NCI-H226 (cell line): ENCODE data around the gene RAD51B.

Experiments
- DNase-seq: peaks from one replicate; pipeline ENCODE4 v3.0.0-alpha.2; 2015

RAD51B gene

DNA sequence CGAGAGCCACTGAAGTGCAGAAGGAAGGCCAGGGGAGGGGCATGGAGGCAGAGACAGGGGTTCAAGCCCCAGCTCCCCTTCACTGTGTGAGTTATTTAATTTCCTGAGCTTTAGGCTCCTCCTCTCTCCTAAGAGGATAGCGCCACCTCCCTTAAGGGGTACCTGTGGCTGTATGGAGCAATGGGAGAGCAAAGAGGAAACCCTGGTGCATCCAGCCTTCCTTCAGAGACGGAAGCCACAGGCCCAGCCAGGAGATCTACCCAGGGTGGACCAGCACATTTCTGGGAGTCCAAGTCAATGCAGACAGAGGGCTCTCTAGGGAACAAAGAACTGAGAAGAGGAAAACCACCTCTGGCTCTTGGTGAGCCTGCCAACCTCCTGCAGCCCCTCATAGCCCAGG is 883.0 kb downstream of the RAD51B start:
- no peak for DNase-seq

DNA sequence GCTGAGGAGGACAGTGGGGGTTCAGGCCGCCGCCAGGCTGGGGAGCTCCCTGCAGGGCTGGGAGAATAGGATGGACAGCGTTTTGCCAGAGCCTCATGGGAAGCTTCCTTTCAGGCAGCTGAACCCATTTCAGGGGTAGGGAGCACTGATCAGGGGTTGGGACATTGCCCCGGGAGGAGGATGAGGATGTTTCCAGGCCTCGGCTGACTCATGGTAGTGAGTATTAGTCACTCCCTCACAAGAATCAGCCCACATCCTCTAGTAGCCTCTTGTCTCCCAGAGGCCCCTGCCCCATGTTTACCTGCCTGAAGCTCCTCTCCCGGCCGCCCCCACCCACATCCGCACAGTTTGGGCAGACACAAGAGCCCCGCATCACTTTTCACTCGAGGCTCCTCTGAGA is 883.5 kb downstream of the RAD51B start:
- peak; percentile 72 for DNase-seq

DNA sequence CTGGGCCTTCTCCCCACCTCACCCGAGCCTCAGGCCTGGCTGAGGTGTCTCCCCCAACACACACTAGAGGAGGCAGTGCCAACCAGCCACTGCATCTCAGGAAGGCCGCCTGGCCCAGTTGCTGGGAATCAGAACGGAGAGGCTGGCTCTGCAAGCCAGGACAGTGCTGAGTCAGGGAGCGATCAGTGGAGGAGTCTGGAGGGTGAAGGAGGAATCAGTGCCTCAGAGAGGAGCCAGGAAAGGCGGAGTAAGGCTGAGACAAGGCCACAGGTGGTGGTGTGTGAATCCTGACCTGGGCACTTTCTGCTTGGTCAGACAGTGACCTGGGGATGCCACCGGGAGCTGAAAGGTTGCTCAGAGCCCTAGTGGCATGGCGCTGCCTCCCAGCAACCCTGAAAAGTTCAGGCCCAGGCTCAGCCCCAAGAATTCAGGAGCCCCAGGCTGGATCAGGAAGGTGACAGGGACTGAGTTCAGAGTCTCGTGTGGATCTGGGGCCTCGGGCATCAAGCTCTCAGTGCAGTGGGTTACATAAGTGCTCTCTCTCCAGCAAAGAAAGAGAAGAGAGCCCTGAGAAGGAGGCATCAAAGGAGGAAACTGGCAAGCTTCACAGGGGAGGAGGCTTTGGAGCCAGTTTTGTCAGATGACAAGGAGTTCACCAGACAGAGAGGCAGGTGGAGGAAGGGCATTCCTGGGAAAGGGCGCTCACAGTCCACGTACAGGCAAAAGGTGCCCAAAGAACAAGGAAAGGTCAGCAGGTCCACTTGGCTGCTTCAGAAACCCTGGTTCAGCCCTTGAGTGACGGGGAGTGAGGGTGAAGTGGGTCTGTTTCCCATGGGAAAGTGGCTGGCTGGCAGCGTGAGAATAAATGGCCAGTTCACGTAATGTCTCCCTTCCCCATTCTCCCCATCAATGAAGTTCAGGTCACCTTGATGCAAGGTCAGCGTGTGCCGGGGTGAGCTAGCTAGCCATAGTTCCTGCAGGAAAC is 885.4 kb downstream of the RAD51B start:
- peak; percentile 78 for DNase-seq

DNA sequence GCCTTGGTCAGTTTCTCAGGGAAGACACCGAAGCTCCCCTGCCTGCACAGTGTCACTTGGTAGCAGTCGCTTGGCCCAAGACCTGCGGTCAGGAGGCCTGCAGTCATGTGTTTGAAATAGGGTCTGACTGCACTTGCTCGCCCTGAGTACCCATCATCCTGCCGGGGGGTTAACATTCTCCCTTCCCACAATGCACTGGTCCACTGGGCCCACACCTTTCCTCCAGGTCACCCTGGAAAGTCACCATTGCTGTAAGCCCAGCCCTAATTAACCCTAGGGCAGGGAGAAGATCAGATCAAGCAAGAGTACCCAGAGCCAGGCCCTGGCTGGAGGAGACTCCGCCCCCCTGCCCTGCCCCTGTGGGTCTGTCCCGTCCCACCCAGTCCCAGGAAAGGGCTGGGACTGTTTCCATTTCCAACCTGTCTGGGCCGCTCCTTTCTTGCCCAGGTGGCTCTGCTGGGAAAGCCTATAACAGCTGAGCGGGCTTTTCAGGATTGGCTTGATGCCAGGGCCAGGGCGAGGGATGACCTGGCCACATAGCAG is 886.2 kb downstream of the RAD51B start:
- DNase-seq, result no peak

DNA sequence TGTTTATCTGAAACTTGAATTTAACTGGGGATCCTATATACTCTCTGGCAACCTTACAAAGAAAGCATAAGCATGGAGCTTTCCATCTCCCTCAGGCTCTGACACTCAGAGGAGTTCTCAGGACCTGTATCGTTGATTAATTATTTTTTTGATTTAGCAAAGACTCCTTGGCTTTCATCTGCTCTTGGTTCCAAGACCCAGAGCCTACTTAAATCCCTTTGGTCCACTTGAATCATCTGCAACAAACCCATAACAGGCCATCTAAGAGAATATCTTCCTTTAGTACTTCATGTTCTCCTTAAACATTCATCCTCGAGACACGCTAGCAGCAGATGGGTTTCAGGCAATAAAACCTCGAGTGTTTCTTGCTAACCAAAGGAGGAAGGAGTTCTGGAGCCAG is 887.9 kb downstream of the RAD51B start:
- no peak for DNase-seq

DNA sequence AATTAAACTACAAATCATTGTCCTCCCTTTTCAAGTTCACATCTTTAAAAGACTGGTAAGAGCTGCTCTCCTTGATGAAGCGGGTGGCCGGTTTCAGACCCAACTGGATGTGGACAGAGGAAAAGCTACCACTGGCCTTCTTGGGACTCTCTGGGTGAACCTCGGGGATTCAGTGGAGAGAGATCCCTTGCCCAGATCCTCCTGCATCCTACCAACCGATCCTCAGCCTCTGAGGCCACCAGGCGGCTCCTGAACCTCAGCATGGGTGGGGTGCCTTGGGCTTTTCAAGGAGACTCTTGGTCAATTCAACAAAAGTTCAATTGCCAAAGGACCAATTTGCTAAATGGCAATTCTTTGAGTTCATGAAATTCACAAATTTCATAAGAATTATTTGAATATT is 888.8 kb downstream of the RAD51B start:
- DNase-seq, result no peak

DNA sequence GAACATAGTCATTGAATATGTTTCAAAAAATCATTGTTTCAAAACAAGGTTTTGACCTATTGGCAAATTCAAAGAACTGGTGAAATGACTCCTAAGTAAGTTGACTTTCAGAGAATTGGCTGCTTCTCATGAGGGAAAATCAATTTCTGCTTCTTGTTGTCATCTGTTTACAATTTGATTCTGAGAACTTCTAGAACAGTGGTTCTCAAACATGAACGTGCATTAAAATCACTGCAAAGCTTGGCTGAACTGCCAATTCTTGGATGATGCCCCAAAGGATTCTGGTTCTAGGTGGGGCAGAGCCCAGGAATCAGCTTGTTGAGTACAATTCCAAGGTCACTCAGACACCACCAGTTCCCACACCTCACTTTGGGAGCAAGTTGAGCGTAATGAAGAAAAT is 889.4 kb downstream of the RAD51B start:
- no peak for DNase-seq

DNA sequence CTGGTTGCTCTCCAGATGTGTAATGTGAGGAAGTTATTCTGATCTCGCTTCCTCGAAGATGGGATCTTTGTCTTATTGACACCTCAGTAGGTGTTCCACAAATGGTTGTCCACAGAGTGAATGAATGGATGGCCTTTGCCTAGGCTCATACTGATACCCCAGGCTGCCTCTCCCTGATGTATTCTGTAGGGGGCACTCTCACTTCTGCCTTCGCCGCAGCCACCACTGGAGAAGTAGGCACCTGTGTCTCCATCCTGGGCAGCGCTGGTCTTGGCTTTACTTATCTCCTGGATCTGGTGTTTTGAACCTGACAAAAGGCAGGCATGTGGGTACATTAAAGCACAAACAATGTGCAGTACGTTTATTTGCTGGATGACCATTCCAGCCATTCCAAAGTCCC is 891.2 kb downstream of the RAD51B start:
- DNase-seq, result no peak

DNA sequence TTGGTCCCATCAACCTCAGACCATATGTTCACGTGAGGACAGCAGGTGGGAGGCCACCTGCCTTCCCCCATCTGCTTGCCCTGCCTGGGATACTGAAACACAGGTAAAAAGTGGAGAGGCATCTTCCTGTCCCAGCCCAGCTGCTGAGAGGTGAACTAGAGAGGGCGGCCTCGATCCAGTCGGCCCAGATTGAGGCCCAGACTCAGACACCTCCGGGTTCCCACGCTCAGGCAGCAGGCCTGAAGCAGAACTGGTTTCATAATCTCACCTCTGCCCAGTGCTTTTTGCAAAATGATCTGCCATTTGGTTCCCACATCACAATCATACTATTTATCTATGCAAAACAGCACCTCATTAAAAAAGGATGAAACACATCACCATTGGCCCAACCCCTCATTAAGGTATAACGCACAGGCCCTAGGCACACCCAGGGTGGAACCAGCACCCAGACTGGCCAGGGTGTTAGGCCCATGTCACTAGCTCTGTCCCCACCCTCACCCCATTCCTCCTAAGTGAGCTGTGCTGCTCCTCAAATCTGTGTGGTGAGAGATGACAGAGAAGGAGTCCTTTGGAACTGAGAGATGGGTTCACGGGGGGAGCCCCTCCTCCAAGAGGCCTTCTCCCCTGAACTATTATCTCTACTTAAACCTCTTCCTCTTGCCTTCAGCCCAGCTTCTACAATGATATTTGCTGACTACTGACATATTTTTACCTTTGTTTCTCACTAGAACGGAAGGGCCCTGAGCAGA is 892.2 kb downstream of the RAD51B start:
- no peak for DNase-seq

DNA sequence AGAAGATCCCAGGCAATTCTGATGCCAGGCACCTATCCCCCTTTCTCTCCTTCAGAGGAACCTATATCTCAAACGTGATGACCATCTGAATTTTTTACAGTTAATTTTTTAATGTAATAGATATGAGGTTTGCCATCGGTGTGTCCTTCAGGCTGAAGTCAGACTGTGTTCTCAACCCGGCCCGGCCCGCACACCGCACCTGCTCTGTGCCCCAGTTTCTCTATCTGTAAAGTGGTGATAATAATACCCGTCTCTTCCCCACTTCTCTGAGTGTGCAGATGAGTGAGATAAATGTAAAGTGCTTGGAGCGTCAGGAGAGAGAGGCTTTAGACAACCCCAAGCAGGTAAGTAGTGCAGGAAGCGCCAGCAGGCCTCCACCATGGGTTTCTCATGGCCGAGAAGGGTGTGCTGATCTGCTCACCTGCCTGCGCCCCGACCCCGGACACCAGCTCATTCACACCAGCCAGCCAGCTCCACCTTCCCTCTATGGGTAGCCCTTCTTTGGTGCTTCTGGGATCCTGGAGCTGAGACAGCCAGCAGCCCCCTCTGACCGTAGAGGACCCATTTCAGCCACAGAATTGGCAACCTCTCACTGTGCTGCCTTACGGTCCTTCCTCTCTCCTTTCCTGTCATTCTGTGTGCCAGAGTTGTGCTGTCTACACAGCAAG is 893.3 kb downstream of the RAD51B start:
- no peak for DNase-seq

DNA sequence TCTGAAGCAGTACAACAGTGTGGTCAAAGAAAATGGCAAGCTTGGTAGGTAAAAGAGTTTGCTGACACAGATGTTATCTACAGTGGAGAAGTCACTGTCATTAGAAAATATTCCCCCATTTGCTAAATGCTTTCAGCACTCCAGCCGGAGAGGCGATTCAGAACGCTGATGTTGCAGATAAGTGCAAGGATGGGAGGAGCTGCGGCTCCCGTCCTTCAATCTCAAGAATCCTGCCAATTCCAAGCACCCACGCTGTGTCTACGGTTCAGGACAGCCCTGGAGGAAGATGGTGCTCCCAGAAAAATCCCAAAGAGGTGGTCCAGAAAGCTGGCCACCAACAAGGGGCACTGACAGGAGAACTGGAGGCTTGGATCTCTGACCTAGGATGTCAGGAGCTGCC is 894.2 kb downstream of the RAD51B start:
- no peak for DNase-seq

DNA sequence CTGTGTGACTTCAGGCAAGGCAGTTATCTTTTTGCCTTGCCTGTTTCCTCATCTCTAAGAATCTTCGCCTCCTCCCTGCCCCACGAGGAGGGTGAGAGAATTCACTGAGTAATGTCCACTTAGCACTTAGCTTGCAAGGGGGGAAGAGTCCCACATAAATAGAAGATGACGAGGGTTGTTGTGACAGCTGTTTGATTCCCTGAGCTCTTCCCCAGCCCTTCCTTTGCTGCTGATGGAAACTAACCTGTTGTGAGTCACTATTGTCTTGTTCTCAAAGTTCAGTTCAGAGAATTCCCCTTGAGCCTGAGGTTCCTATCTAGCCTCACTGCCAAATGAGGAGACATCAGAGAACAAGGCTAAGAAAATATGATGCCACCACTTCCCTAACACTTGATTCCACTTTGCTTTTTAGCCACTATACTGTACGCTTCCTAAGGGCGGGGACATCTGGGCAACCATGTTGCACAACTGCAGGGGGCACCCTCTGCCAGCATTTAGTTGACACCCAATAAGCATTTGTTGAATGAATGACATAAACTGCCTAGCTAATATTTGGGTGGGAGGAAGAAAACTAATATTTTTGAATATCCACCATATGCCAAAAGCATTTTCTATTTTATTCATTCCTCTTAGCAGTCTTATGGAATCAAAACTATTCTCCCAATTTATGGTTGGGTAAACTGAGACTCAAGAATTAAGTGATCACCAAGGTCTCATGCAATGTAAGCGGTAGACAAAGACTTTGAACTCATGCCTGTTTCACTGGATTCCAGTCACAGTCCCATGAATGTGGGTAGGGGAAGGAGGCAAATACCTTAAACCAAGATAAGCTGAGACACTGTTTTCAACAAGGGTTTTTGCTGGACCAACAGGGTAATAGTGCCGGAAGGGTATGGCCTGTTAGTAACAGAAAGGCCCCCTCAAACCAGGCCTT is 895.7 kb downstream of the RAD51B start:
- DNase-seq, result peak; percentile 19

DNA sequence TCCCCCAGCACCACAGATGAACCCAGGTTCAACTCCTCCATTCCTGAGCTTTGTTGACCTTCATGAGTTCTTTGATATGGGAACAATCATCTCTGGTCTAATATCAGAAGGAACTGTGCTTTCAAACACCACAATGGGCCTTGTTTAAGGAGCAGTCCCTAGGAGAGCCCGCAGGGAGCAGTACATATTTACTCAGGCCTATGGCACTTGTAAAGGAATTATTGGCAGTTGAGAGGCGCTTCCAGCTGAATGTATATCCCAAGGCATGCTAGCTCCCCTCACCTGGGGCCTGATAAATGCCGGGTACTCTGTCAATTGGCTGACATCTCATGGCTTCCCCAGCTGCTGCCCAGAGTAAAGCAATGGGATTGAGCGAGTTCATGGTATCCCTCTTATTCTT is 897.1 kb downstream of the RAD51B start:
- no peak for DNase-seq

DNA sequence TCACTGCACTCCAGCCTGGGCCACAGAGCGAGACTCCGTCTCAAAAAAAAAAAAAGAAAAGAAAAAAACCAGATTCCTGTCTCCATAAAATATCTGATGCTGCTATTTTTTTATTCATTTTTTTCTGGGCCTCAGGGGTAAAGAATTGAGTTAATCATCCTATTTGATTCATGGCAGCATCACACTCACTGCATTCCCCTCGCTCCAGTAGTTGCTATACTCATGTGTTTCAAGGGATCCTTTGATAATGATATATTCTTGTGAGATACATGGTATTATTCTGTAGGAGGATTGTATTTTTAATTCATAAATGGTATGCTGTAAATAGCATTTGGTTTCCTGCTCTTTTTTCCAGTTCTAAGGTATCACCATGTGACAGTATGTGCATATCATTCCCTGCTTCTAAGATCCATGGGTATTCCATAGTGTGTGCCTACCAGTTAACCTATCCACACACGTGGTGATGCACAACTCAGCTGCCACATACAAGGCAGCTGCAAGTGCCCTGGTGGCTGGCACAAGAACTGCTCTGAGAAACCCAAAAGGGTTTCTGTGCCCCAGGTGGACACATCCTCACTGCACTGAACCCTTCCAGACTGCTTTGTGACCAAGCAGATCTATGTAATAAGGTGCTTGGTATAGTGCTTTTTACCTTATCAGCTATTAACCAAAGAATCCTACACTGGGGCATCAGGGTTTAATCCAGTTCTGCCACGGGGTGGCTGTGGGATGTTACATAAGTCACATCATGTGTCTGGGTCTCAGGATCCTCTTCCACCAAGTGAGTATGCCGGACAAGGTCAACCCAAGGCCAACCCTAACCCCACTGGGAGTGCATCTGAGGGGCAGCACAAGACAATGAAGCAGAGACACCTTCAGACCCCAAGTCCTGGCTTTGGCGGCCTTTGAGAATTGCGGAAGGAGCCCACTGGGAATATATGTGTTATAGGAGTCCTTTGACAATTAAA is 898.7 kb downstream of the RAD51B start:
- DNase-seq, result no peak

DNA sequence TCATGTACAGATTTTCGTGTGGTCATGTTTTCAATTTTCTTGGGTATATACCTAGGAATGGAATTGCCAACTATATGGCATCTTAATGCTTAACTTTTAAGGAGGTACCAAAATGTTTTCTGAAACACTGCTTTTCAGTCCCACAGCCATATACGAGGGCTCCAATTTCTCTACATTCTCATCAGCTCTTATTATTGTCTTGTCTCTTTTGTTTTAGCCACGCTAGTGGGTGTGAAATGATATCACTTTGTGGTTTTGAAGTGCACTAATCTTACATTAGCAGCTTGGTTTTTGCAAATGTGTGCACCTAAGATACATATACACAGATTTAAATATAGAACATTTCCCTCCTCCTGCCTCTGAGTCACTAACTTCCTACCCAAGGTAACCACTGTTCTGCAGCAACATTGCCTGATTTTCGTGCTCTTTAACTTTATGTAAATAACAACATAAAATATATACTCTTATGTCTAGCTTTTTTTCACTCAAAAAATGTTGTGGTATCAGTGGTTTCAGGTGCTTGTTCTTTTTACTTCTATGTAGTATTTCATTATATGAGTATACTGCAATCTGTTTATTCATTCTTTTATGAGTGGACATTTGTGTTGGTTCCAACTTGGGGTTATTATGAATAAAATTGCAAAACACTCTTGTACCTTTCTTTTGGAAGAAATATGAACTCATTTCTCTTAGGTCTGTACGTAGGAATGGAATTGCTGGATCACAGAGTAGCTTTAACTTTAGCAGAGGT is 900.2 kb downstream of the RAD51B start:
- DNase-seq, result peak; percentile 12

DNA sequence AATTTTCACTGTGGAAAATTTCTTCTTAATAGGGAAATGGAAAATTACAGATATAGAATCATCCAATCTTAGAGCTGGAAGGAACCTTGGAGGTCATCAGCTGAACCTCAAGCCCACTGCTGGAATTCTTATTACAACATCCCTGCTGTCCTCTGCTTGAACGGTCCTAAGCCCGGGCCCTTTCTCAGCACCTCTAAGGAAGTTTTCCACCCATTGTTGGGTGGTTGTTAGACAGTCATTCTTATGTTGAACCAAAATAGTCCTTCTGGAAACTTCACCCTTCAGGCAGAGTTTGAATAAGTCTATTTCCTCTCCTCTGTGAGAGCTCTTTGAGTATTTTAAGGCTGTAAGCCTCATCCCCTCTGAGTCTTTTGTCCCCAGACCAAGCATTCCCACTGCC is 902.6 kb downstream of the RAD51B start:
- DNase-seq, result no peak

DNA sequence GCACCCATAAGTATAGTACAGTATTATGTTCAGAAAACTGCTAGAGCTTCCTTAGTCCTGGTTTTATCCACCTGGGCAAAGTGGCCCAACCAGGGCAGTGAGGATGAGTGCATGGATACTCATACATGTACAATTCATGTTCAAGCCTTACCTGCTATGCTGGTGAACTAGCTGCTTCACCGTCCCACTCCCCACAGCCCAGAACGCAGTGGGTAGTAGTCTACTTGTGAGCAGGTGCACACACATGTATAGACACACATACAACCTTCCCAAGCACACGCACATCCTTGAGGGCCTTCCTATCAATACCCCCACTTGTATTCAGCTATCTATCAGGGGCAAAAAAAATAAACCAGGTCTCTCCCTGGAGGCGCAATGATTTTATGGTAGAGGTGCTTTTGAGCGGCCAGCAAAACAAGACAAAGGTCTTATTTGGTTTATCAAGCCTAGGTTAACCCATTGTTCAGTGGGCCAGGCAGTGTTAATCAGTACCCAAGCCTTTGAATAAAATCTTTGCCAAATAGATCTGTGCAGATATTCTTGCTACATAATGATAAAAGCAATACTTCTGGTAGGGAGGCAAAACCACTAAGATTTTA is 903.5 kb downstream of the RAD51B start:
- no peak for DNase-seq

DNA sequence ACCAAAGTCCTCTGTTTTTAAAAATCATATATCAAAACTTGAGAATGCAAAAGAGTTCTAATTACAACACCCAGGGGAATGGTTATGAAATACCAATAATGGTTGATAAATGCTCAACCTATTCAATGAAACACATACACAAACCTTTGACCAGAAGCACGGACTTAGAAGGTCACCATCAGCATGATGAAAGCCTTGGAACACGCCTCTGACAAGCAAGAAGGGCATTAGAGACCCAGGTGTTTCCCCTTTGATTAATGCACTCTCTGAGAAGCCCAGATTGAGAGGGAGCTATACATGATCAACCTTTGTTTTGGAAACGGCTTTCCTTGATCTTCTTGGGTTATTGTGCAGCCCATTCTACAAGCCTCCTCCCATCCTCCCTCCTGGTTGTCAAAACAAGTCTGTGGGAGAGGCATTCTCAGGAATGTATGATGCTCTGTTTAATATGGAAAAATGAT is 904.3 kb downstream of the RAD51B start:
- peak; percentile 24 for DNase-seq

DNA sequence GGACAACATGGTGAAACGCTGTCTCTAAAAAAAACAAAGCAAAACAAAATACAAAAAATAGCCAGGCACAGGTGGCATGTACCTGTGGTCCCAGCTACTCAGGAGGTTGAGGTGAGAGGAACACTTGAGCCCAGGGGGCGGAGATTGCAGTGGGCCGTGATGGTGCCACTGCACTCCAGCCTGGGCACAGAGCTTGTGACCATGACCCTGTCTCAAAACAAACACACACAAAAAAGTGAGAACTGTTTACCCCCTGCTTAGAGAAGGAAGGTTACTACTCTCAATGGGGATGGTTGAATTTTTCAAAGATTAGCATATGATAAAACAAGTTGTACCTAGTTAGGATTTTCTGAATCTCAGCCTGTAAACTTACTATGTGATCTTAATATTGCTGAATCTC is 905.3 kb downstream of the RAD51B start:
- DNase-seq, result no peak
